DOHH2 (cell line): ENCODE measurements around the gene ITGA8.

ENCODE experiments used
- H3F3A ChIP-seq: fragments of 200-600 bp; sonication (generic), shearing (Covaris generic); 2 replicates; pipeline ENCODE4 v1.6.0; 2016; ENCODE audit warnings: antibody characterized with exemption, mild to moderate bottlenecking; ENCODE audit not compliant: control insufficient read depth, insufficient read depth
- H3K27ac ChIP-seq: fragments of 200-600 bp; sonication (generic); 2 replicates; pipeline ENCODE4 v1.5.1; 2014; ENCODE audit warnings: low read depth, mild to moderate bottlenecking, low read length, moderate library complexity
- H3K27me3 ChIP-seq: fragments of 200-600 bp; sonication (generic); 2 replicates; pipeline ENCODE4 v1.6.1; 2014; ENCODE audit warnings: mild to moderate bottlenecking, low read length, mixed read lengths; ENCODE audit not compliant: control insufficient read depth
- H3K36me3 ChIP-seq: fragments of 200-600 bp; sonication (generic); 2 replicates; pipeline ENCODE4 v1.6.1; 2014; ENCODE audit warnings: mild to moderate bottlenecking, low read length, moderate library complexity, mixed read lengths; ENCODE audit not compliant: control insufficient read depth
- H3K4me1 ChIP-seq: fragments of 200-600 bp; sonication (generic); 2 replicates; pipeline ENCODE4 v1.6.1; 2014; ENCODE audit warnings: mild to moderate bottlenecking, low read length, mixed read lengths; ENCODE audit not compliant: control insufficient read depth
- H3K4me2 ChIP-seq: fragments of 200-600 bp; sonication (generic); 2 replicates; pipeline ENCODE4 v1.6.0; 2014; ENCODE audit warnings: mild to moderate bottlenecking, low read length, moderate library complexity
- H3K4me3 ChIP-seq: fragments of 200-600 bp; sonication (generic); 2 replicates; pipeline ENCODE4 v1.5.1; 2014; ENCODE audit warnings: mild to moderate bottlenecking, low read length, mixed read lengths
- H3K79me2 ChIP-seq: fragments of 200-600 bp; sonication (generic); 2 replicates; pipeline ENCODE4 v1.6.1; 2014; ENCODE audit warnings: mild to moderate bottlenecking, low read length, mixed read lengths; ENCODE audit not compliant: control insufficient read depth
- H3K9me2 ChIP-seq: fragments of 200-600 bp; sonication (generic); replicated peaks from 2 replicates; pipeline ENCODE4 v1.6.1; 2014; ENCODE audit warnings: mild to moderate bottlenecking, low read length, mixed read lengths; ENCODE audit not compliant: control insufficient read depth
- H3K9me3 ChIP-seq: fragments of 200-600 bp; sonication (generic); 2 replicates; pipeline ENCODE4 v1.6.1; 2014; ENCODE audit warnings: antibody characterized with exemption, low read length, mixed read lengths; ENCODE audit not compliant: control insufficient read depth, insufficient read depth
- H4K20me1 ChIP-seq: fragments of 200-600 bp; sonication (generic); 2 replicates; pipeline ENCODE4 v1.6.0; 2014; ENCODE audit warnings: low read depth, mild to moderate bottlenecking, antibody characterized with exemption, low read length, moderate library complexity; ENCODE audit not compliant: control insufficient read depth, insufficient read depth
- CTCF ChIP-seq: fragments of 200-600 bp; sonication (generic); IDR thresholded peaks from one replicate; pipeline ENCODE4 v1.5.1; 2014; ENCODE audit warnings: antibody characterized with exemption, mild to moderate bottlenecking, low read depth, low read length; ENCODE audit not compliant: poor library complexity, severe bottlenecking
- EZH2phosphoT487 ChIP-seq: fragments of 200-600 bp; sonication (generic); IDR thresholded peaks from 2 replicates; pipeline ENCODE4 v1.6.1; 2017; ENCODE audit warnings: borderline replicate concordance, mild to moderate bottlenecking, antibody characterized with exemption, low read length, moderate library complexity, mixed read lengths

ITGA8 gene

GRCh38 chr10:15720635-15721287 is 1.0 kb upstream of the ITGA8 start:
- H3K36me3 ChIP-seq: no peaks in the 10 kb centered on the region
- H3K9me2 ChIP-seq: no peaks in the 10 kb centered on the region
- no peak overlapping the region for H3K4me3 ChIP-seq
- 0 out of 2 replicates have a peak, but pooled peaks cover 2% of the 10 kb centered on the region for H3K27me3 ChIP-seq
- no peaks in the 10 kb centered on the region for H4K20me1 ChIP-seq
- TF ChIP-seq CTCF (no peak), EZH2phosphoT487 (no peak)
- H3K27ac ChIP-seq: no peak overlapping the region
- no peaks in the 10 kb centered on the region for H3K9me3 ChIP-seq
- no peaks in the 10 kb centered on the region for H3K79me2 ChIP-seq
- no peaks in the 10 kb centered on the region for H3F3A ChIP-seq
- H3K4me1 ChIP-seq: no peaks in the 10 kb centered on the region
- H3K4me2 ChIP-seq: no peak overlapping the region

- no peaks in the 10 kb centered on the region for H3K9me3 ChIP-seq
- no peaks in the 10 kb centered on the region for H3K36me3 ChIP-seq
- no peak overlapping the region for H3K4me3 ChIP-seq
- no peak overlapping the region for H3K4me2 ChIP-seq
- H3K4me1 ChIP-seq: no peaks in the 10 kb centered on the region
- no peaks in the 10 kb centered on the region for H4K20me1 ChIP-seq
- 0 out of 2 replicates have a peak, but pooled peaks cover 2% of the 10 kb centered on the region for H3K27me3 ChIP-seq
- H3K27ac ChIP-seq: no peak overlapping the region
- no peaks in the 10 kb centered on the region for H3F3A ChIP-seq
- no peaks in the 10 kb centered on the region for H3K79me2 ChIP-seq
- TF ChIP-seq EZH2phosphoT487: no peak
- TF ChIP-seq CTCF: no peak
- H3K9me2 ChIP-seq: no peaks in the 10 kb centered on the region
Observed at GRCh38 chr10:15719049-15719898, 448 bp downstream of the ITGA8 start.

DNA sequence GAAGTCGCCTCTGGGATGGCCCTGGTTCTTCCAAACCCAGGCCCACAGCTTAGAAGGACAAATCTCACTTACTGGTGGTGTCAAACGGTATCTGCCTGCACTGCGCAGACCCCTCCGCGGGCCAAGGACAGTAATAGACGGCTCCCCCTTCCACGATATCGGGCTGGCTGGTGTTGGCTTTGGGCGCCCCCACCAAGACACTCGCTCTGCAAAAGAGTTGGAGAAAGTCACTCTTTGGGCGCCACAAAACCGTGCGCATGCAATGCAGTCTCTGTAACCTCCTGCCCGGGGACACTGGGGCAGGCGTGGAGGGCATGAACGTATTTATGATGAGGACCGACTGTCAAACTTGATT is 1.1 kb downstream of the ITGA8 start:
- TF ChIP-seq CTCF (no peak), EZH2phosphoT487 (no peak)
- no peaks in the 10 kb centered on the region for H3K79me2 ChIP-seq

More for the DNA sequence above, 1.1 kb downstream of the ITGA8 start:
- no peak overlapping the region for H3K4me3 ChIP-seq
- H3K27ac ChIP-seq: no peak overlapping the region
- no peaks in the 10 kb centered on the region for H3F3A ChIP-seq
- H3K9me2 ChIP-seq: no peaks in the 10 kb centered on the region
- no peaks in the 10 kb centered on the region for H3K4me1 ChIP-seq
- H3K36me3 ChIP-seq: no peaks in the 10 kb centered on the region
- H3K9me3 ChIP-seq: no peaks in the 10 kb centered on the region
- H3K27me3 ChIP-seq: 0 out of 2 replicates have a peak, but pooled peaks cover 2% of the 10 kb centered on the region
- H4K20me1 ChIP-seq: no peaks in the 10 kb centered on the region
- H3K4me2 ChIP-seq: no peak overlapping the region
